Measurements from ENCODE around the gene PTPN3.
"Not testable (repeated sequence)": the region's sequence is repeated elsewhere in the genome, so short reads cannot be mapped to it uniquely, and the experiment has no call there.

The PTPN3 gene

GRCh38 chr9:109382182-109382581, 115.9 kb downstream of the PTPN3 start:
- DNase-seq = no peak

DNA sequence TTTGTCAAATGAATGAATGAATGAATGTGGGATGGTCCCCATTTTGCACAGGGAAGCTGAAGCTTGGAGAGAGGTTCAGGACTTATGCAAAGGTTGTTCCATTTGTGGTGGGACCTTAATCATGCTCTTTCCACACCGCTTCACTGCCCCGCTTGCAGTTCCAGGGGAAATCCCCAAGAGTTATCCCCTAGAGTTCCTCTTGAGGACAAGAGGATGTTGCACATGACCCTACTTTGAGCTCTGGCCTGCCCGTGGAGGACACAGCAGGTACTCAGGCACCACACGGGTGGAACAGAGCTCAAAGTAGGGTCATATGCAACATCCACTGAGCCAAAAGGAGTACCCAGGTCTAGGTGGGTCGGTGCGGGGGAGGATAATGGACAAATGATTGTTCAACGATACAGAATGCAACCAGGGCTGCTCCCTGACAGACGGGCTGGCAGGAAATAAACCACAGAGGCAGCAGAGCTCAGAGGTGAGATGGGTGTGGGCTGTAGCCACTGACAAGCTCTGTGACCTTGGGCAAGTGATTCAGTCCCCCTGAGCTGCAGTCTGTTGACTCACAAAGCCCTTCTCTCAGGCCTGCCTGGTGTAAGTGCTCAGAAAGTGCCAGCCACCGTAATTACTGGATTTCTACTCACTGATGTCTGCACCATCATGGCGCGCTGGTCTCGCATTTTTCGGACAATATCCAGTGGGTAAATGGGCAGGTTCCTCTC, 116.9 kb downstream of the PTPN3 start:
- no peak for DNase-seq

DNA sequence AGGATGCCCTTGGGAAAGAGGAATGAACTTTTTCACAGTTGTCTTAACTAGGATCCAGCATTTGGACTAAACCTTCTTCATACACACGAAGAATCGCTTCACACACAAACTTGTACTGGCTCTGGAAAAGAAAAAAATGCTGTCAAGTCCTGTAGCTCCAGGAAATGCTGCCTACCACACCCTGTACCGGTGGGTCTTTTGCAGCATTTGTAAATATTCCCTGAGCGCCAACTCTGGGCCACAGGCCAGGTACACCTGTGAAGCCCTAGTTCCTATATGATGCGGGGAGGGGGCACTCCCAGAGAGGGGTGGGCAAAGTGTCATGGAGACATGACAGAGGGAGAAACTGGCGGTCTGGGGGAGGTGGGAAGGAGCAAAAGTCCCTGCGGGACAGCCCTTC, 118.6 kb downstream of the PTPN3 start:
- DNase-seq = no peak

DNA sequence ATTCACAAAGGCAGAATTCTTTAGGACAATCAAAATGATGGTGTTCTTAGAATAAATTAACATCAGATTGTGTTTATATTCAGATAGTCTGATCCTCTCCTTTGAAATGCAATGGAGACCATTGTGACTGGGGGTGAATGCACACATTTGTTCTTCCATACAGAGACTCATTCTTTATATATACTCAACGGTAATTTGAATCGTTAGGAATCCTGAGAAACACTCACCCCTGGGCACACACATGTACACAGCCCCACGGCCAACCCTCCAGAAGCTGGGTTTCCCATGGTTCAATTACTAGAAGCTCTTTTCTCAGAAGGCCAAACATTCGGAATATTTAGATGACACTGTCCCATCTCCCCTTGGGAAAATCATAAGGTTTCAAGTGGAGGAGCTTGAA, 119.8 kb downstream of the PTPN3 start:
- no peak for DNase-seq

DNA sequence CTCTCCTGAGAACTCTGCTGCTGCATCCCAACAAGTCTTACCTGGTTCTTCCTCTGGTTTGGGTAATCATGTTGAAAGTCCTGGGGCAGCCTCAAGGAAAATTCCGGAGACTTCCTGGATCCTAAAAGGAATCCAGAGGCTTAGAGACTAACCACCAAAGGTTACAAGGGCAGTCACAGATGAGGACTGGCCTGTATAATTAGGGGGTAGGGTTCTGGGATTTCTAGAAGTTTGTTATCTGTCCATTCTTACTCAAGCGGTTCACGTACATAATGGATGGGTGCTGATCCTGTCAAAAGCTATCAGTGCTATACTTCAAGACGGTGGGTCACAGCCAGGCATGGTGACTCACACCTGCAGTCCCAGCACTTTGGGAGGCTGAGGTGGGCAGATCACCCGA, 125.9 kb downstream of the PTPN3 start:
- no peak for DNase-seq

DNA sequence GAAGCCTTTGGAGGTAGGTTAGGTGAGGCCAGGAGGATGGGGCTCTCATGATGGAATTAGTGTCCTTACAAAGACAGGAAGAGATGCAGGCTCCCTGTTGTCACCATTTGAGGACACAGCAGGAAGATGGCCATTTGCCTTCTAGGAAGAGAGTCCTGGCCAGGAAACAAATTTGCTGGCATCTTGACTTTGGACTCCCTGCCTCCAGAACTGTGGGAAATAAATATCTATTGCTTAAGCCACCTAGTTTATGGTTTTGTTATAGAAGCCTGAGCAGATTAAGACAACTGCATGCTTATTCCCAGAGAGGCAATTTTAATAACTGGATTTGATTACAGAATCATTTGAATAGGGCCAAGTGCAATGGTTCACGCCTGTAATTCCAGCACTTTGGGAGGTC, 126.7 kb downstream of the PTPN3 start:
- no peak for DNase-seq

GRCh38 chr9:109369285-109369684, 128.8 kb downstream of the PTPN3 start:
- no peak for DNase-seq

- no peak for DNase-seq
Observed at GRCh38 chr9:109360771-109361170, 137.3 kb downstream of the PTPN3 start.

DNA sequence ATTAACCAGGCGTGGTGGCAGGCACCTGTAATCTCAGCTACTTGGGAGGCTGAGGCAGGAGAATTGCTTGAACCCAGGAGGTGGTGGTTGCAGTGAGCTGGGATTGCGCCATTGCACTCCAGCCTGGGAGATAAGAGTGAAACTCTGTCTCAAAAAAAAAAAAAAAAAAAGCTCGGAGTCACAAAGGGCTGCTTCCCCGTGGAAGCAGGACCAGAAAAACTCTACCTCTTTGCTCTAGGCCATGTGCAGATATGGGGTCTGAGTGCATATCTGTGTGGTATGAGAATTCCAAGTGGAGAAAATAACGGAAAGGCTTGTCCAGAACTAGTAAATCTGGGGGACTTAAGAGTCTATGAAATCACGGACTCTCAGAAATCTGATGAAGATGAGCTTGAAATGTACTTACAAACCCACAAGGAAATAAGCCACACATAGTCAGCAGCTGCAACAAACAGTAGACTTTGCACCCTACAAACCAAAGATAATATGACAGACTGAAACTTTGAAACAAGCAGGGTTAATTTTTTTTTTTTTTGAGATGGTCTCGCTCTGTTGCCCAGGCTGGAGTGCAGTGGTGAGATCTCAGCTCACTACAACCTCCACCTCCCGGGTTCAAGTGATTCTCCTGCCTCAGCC, 139.0 kb downstream of the PTPN3 start:
- DNase-seq = not testable (repeated sequence)

DNA sequence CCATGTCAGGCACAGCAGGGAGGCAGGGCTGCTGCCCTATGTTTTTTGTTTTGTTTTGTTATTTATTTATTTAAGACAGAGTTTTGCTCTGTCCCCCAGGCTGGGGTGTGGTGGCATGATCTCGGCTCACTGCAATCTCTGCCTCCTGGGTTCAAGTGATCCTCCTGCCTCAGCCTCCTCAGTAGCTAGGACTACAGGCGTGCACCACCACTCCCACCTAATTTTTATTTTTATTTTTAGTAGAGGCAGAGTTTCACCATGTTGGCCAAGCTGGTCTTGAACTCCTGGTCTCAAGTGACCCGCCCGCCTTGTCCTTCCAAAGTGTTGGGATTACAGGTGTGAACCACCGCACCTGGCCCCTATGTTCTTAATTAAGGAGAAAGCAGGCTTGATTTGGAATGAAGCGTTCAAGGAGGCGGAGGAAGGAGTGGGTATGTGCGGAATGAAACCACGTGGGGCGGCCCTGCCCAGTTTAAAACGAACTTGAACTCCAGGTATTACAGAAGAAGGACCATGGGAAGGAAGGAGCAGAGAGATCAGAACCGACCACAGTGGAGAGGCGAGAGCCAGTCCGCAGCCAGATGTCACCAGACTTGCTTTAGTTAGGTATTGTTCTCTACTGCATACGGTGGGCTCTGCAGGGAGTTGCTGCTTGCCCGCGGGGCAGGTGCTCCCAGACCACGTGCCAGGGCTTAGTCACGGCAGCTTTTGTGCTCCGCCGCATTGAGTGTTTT, 142.4 kb downstream of the PTPN3 start:
- DNase-seq = no peak

DNA sequence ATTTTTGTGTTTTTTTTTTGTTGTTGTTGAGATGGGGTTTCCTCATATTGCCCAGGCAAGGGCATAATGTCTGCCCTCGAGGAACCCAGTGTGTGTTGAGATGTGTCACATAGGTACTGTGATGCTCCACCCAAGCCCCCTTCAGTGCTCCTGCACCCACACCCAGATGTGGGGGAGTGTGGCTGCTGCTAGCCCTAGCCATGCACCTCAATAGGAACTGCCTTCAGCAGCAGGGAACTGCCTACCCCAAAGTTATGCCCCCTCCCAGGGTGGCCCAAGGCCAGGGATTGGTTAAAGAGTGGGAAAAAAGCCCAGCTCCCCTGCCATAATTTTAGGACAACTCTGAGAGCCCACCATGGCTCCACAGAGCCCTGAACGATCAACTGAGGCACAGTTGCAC, 143.9 kb downstream of the PTPN3 start:
- no peak for DNase-seq

DNA sequence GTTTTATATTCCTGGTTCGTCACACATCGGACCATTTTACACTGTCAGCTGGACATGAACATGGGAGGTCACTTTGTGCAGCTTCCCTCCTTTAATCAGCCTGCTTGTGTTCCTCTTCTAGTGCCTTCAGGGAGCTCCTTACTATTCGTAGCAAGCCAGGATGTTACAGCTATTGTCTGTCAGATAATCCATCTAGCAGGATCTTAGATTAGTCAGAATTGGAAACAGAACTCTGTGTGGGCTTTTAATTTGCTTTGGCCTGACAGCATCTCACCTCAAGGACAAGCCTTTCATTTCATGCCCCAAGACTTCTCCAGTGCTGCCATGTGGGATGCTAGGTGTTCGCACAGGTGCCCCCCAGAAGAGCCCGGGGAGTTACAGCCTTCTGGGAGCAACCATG, 147.1 kb downstream of the PTPN3 start:
- no peak for DNase-seq

DNA sequence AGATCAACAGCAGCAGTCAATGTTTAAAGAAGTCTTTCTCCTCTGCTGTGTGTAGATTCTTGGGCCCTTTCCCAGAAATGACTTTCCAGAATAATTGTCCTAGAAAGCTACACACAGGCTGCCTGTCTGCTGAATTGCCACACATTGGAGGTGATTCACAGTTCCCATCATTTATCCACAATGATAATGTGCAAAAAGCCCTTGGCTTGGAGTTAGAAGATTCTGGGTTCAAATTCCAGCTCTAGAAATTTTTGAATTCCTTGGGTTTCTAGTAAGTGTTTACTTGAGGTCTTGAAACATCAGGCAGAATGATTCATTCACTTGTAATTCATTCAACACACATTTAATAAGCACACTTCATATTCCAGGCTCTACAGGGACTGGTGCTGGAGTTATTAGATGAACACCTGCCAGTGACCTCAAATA, 148.7 kb downstream of the PTPN3 start:
- DNase-seq = no peak

- no peak for DNase-seq
Observed at GRCh38 chr9:109346904-109347303, 151.2 kb downstream of the PTPN3 start.

DNA sequence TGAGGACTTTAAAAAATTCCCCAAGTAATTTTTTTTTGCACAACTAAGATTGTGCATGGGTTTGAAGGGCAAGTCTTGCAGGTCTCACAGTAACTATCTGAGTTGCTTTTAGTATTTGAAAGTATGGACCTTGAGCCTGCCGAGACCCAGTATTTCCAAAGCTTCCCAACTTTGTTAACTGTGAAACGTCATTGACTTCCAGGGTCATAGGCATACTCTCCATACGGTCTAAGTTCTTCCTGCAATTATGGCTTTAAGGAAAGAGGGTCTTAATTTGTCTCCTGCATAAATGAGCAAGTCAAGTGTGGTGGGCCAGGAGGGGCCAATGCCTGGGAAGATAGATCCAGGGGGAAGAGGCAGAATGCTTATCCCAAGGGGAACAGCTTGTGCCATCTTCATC, 153.2 kb downstream of the PTPN3 start:
- no peak for DNase-seq

DNA sequence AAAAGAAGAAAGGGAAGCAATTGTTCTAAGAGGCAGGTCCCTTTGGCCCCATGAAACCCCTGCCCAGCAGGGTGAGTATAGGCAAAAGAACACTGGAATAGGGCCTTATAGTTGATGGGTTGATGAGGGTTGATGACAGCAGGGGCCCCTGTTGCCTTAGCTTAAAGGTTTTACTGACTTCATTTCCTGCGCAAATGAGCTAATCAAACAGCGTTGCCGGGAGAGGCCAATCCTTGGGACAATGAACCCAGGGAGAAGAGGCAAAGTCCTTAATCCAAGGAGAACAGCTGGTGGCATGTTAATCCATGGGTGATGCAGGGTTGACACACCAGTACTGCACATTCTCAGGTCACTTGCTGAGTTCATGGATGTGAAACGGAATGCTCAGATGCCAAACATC, 155.2 kb downstream of the PTPN3 start:
- DNase-seq = no peak

DNA sequence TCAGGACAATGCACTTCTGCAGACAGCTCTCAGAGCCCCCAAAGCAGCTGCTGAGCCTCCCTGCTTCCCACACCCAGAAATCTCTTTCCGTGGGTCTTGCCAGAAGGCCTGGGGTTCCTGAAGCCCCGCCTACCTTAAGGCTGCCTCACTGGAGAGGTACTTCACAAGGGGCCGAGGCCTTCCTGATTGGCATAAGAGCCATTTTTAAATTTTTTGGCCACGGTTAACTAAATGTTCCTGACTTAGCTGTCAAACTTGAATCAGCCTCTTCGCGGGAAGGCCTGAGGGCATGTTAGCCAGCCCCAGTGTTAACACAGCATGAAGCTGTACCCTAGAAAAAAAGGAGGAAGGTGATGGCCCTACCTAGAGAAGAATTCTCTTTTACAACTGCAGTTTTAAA, 156.5 kb downstream of the PTPN3 start:
- DNase-seq = no peak

- not testable (repeated sequence) for DNase-seq
Observed at GRCh38 chr9:109340979-109341378, 157.1 kb downstream of the PTPN3 start.

- no peak for DNase-seq
Observed at GRCh38 chr9:109336409-109336808, 161.7 kb downstream of the PTPN3 start.

DNA sequence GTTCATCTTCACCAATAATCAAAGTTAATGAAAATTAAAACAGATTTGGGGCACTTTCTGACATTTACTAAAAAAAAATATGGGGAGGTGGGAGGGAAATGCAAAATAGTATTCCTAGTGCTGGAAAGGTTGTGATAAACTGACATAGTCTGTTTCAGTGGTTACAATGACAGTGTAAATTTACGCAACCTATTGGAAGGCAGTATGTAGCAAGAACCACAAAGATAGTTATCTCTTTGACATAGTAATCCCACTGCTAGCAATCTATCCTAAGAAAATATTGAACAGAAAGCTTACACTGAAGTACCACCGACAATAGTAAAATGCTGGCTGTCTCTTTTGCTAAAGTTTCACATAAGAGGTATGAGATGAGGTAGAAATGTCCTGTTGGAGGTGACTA, 162.2 kb downstream of the PTPN3 start:
- no peak for DNase-seq

- no peak for DNase-seq
Observed at GRCh38 chr9:109335121-109335520, 163.0 kb downstream of the PTPN3 start.

DNA sequence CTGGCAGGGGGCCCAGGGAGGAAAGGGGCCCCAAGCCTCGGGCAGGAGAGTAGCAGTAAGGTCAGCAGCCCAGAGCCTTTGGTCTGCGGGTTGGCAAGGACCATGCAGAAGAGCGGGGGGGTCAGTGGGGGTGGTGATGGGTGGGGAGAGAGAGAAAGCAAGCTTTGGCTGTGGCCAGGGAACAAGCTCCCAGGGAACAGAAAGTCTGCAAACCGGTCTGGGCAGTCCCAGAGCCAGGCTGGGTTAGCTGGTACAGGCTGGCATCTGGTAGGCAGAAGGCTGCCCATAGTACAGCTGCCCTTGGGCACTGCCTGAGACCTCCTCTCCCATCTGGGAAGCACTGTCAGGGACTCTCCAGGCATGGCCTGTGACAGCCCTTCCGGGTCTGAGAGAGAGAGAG, 166.8 kb downstream of the PTPN3 start:
- no peak for DNase-seq

DNA sequence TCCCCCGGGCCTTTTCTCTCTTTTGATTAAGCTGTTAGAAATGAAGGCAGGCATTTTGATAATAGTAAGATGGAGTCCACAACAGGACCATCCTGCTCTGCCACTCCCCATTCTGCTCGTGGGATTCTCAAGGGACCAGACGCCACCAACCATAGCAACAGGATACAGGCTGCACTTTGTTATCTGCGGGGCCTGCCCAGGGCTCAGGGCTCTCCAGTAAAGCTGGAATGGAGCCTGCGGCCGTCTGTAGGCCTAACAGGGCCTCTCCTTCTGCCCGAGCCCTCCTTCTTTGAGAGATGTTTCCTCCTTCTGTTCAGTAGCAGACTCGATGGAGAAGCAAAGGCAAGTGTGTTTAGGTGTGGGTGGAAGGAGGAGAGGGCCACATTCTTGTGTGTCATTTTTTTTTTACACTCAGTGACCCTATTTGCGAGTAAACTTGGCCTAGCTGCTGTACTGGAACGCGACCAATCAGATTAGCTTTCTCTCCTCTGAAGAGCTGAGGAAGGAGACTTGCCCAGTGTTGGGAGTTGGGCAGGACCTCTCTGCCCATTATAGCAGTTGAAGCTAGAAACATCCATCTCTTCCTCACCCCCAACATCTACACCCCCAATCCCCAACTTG, 168.4 kb downstream of the PTPN3 start:
- no peak for DNase-seq
